Suppressor macrophage treated with lipopolysaccharide for 1 hour (primary cell): Measurements from ENCODE around the gene LRRK1.

Experiments
- DNase-seq, 3 donors: peaks; one replicate each; pipeline ENCODE4 v3.0.0-alpha.2; 2020 to 2022

Gene LRRK1

GRCh38 chr15:101118116-101118515, 199.0 kb downstream of the LRRK1 start:
- no peak for DNase-seq

GRCh38 chr15:101118615-101119014, 199.5 kb downstream of the LRRK1 start:
- no peak for DNase-seq

GRCh38 chr15:101119181-101119580, 200.0 kb downstream of the LRRK1 start:
- no peak for DNase-seq
